ENCODE data around the gene MEIOSIN.

The MEIOSIN gene

DNA sequence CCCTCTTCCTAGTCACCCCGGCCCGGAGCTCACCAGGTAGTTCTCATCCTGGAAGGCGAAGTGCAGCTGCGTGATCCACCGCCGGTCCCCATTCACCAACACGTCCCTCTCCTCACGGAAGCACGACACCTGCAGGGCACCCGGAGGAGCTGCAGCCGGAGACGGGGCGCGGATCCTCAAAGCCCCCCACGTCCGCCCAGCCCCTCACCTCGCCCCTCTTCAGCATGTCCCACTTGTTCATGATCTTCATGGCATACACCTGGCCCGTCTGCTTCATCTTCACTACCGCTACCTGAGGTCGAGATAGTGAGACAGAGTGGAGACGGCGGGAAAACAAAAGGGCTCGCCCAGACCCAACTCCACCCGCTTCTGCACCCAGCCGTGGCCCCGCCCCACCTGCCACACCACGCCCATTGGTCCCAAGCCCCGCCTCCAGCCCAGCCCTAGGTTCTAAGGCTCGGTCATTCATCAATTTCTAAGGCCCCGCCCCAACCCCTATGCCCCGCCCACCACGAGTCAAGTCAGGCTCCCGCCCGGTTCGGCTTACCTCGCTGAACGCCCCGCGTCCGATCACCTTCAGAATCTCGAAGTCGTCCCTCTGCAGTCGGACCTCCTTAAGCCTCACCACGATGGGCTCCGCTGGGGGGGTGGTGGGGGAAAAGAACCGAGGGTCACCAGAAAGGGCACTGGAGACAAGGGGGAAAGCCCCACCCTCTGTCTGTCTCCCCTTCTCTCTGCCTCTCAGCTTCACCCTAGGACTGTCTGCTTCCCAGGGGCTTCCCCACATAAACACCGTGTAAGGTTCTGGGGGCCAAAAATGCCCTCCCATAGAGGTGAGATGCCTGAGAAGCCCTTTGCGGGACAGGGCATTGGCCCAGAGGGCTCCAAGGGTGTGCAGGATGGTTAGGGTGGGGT lies 46.2 kb downstream of the MEIOSIN start:
- peak; percentile 63 for DNase-seq (ENCODE audit: low read depth)

DNA sequence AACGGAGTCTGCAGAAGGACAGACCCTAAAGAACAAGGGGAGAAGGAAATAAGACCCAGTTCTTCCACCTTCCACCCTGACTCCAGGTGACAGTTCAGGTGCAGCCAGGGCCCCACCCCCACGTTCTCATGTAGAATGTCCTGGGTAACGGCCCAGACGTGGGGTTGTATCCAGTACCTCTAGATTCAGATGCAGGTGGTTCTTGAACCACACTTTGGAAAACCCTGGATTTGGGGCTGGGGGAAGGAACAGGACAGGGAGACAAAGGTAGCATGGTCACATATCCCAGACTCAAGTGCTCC lies 46.9 kb downstream of the MEIOSIN start:
- DNase-seq (ENCODE audit: low read depth) = no peak

DNA sequence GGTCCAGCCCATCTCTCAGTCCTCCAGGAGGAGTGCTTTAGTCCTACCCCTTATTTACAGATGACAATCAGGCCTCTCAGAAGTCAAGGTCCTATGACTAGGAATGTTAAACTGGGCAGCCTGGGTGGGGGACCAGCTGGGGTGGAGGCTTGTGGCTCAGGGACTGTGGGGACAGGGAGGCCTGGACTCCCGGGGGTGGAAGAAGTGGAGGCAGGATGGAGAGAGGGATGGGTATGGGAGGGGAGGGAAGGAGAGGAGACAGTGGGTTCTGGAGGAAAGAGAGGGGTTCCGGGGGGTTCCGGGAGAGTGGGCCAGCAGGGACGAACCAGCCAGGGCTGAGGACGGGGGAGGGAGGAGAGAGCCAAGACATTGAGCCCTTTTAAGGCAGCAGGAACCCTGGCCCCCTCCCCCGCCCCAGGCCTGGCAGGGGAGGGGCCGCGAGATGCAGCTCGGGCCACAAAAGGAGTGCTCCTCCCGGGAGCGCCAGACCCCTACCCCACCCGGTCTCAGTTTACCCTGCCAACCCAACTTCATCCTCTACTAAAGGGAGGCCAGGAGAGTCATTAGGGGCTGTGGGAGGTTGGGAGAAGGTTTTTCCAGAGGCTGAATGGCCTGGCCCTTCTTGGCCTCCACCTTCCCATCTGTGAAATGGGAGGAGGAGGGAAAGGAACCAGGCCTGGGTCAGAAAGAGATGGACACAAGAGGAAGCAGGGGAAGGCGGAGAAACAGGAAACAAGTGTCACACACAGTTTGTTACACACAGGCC lies 47.4 kb downstream of the MEIOSIN start:
- DNase-seq (ENCODE audit: low read depth) = peak; percentile 52

DNA sequence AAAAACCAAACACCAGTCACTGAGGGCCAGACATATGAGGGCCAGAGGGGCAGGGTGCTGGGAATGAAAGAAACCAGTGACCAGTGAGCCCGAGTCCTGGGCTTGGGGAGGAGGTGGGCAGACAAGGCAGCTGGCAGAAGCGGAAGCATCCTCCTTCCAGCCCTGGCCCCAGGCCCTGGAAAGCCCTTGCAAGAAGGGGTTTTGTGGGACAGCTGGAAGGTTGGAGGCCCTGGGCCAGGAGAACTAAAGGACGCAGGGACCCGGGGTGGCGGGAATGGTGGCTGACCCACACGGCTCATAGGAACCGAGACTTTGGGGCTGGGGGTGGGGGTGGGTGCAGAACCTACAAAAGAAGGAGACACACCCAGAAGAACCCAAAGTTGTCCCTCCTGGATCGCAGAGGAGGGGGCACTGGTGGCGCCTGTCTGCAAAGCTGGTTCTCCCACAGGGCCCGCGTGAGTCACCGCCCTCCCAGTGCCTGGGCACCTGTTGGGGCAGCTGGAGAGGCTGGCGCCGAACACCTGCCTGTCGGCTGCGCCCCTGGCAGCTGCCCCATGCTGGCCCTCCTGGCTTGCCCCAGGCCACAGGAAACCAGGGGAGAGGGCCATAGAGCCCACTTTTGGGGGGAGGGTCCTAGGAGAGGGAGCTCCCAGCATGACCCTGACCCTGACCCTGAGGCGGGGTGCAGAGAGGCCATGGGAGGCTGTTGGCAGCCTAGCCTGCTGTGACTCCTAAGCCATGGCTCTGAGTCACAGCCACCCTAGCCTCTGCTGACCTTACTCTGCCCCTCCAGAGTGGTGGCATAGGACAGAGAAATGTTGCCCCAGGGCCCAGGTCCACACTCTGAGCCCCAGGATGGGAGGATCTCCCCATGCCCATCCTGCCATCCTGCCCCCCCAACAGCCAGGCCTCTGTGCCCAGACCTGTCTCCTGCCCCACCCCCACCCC lies 48.2 kb downstream of the MEIOSIN start:
- DNase-seq (ENCODE audit: low read depth) = peak; percentile 54

DNA sequence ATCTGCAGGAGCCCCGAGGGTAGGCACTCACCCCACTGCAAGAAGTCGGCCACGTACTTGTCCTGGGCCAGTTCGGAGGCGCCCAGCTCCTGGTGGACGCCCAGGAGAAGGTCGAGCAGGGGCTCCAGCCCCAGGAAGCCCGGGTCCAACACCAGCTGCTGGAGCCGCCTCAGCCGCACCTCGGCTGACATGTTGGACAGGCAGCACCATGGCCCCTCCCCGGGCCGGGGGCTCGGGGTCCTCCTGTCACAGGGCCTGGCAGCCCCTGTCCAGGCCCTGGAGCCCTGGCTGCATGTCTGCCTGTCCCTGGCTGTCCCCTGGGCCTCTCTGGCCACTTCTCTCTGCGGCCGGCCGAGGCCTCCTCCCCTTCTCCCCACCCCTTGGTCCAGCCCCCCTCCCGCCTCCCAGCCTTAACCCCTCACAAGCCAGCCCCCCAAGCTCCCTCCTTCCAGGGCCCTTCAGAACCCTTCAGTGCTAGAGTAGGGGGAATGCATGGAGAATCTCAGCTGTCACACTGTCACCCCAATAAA lies 49.0 kb downstream of the MEIOSIN start, which contains the start of gene DMPK:
Gene DMPK (minus strand): TSS at position 329 of the 530 bp plus-strand sequence. CDS start 138 bp downstream, at position 191.
- DNase-seq (ENCODE audit: low read depth) = peak; percentile 62

DNA sequence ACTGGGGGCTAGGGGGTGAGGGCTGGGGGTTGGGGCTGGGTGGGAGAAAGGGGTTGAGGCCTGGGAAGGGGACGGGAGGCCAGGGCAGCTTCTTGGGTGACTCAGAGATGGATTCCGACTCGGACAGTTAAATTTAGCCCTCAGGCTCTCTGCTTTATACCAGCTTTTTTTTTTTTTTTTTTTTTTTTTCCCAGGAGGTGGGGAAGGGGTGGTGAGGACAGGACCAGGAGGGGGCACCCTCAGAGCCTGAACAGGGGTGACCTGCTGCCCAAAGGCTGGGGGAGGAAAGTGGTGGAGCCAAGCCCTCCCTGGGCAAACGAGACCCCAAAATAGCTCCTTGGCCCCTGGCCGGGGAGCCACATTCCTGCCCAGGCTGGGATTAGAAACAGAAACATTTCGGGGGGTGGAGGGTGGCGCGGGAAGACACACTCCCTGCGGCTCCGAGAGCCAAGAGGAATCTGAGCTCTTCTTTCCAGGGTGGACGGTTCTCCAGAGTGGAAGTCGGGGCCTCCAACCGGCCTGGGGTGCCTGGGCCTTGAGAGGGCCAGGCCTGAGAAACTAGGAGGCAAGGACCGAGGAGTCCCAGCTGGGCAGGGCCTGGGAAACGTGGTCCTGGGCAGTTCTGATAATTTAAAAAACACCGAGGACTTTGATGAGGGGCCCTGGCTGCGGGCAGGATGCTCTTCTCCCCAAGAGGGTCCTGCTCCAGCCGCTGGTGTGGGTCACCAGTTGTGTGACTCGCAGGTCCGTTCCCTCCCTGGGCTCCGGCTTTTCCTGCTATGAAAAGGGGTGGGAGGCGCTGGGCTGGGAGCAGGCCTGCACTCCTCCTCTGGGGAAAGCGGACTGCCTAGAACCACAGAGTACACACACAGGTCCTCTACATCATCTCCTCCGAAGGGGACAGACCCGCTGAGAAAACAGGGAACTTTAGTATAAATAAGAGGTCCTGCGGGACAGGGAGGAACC lies 49.9 kb downstream of the MEIOSIN start:
- peak; percentile 94 for DNase-seq (ENCODE audit: low read depth)

DNA sequence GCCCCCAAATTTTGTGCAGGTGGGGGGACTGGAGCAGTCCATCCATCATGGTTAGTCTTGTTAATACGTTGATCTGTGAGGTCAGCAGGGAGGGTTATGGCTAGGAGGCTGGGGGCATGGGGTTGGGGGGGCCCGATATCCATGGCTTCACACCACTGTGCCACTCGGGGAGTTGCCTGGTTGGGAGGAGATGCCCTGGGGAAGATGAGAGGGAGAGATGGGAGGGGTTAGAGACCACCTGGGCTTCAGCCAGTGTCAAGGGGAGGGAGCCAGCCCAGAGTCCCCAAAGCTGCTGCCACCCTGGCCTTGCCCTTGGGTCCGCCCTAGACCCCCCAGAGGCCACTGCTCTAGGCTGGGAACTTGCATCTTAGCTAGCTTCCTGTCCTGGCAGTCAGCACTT lies 50.9 kb downstream of the MEIOSIN start:
- DNase-seq (ENCODE audit: low read depth) = no peak

DNA sequence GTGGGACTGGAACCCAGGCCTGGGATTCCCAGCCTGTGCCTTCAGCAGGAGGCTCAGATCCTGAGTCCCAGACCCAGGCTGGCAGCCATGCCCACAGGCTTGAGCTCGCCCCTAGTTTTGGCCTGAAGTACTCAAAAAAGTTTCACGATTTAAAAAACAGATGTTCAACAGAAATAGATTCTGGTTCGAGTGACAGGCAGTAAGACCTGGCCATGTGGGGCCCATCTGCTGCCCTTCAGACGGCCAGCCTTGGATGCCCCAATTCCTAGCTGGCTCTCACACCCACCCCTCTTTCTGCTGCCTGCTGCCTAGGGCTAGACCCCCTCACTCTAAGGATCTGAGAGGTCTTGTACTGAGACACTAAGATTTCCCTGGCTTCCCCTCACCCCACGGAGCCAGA lies 51.9 kb downstream of the MEIOSIN start:
- DNase-seq (ENCODE audit: low read depth) = no peak

DNA sequence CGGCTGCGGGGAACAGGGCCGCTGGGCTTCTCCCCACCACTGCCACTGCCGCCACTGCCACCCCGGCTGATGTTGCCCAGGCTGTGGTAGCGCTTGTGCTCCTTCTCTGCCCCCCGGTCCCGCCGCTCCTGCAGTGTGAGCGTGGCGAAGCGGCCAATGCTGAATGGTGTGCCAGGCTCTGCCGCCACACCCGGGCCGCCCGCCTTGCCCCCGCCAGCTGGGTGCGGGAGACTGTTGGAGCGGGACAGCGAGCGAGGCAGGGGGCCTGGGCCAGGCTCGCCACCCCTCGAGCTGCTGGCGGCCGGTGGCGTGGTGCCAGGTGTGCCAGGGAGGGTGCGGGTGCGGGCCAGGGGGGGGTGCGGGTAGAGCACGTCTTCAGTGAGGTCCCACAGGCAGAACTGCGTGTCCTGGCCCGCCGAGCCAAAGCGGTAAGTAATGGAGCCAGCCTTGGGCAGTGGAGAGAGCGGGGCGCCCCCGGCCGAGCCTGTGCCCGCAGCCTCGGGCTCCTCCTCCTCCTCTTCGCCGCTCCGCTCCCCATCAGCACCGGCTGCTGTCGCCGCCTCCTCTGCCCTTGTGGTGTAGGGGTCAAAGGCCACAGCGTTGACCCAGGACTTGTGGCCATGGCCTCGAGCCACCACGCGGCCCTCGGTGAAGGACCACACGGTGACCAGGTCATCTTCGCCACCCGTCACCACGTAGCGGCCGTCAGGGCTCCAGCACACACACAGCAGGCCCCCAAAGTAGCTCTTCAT lies 52.7 kb downstream of the MEIOSIN start:
- DNase-seq (ENCODE audit: low read depth) = no peak

DNA sequence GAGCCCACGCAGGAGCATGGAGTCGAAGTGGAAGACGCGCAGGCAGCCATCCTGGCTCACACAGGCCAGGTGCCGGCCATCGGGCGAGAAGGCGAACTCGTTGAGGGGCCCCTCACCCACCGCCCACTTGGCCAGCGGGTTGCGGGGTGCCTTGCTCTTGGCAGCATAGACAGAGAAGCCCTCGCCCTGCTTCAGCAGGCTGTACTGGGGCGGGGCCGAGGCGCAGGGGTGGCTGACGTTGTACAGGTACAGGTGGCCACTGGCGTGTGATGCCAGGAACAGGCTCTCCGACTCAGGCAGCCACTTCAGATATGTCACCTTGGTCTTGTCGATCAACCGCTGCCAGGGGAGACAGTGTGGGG lies 53.3 kb downstream of the MEIOSIN start:
- DNase-seq (ENCODE audit: low read depth) = no peak

DNA sequence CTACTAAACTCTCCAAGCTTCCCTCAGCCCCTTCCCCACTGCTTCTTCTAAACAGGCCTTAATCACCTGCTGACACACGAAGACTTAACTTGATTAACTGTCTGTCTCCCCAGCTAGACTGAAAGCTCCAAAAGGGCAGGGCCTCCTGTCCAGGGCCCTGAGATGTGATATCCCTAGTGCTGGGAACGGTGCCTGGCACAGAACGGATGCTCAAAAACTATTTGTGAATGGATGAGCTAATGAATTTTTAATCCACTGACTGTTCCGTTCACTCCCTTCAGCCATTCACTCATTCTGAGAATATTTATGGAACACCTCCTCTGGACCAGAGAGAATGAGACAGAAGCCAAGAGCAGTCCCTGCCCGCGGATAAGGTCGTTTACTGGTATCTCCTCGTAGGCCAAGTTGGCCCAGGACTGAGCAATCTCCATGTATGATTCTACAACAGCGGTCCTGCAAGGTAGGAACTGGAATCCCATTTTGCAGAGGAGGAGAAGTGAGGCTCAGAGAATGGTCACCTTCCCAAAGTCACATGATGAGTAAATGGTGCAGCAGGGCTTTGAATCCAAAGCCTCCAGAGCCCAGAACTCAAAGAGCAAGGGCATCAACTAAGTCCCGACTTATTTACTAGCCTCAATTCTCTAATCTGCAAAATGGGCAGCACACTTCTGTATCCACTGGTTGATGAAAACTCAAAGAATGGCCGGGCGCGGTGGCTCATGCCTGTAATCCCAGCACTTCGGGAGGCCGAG lies 56.0 kb downstream of the MEIOSIN start:
- no peak for DNase-seq (ENCODE audit: low read depth)

DNA sequence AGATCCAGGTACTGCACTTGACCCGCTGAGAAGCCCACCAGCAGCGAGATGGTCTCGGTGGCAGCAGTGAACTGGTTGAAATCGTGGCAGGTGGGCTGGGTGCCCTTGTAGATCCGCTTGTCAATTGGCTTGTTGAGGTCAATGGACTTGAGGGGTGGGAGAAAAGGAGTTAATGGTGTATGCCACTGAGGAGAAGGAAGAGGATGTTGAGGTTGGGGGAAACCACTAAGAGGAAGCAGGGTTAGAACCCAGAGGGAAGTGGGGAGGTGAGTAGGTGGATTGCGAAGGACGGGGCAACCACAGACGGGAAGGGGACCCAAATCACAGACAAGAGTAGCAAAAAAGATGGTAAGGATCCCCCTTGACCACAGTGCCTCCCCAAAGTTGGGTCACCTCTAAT lies 57.7 kb downstream of the MEIOSIN start:
- DNase-seq (ENCODE audit: low read depth) = no peak

DNA sequence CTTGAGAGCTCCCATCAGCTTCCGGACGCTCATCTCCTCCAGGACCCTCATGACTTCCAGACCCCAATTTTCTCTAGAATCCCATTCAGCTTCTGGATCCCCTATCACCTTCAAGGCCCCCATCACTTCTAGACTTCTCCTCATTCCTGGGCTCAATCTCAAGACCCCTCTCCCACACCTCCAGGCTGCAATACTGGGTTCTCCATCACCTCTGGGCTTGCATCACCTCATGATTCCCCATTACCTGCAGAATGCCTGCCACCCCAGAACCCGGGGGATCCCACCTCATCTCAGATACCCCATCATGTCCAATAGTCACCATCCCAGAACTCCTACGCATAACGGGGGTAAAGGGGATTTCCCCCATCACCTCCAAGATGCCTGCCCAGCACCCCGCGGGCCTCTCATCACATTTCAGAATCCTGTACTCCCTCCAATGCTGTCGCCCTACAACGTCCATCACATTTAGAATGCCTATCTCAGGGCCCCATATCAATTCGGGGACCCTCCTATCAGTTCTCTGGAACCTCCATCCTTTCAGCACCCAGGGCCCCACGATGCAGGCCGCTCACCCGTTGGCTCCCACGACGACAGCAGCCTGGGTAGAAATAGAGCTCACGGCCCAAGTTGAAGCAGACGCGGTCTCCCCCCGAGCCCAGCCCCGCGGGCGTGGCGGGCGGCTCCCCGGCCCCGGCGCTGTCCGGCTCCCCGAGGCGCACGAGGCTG lies 58.7 kb downstream of the MEIOSIN start:
- DNase-seq (ENCODE audit: low read depth) = no peak

DNA sequence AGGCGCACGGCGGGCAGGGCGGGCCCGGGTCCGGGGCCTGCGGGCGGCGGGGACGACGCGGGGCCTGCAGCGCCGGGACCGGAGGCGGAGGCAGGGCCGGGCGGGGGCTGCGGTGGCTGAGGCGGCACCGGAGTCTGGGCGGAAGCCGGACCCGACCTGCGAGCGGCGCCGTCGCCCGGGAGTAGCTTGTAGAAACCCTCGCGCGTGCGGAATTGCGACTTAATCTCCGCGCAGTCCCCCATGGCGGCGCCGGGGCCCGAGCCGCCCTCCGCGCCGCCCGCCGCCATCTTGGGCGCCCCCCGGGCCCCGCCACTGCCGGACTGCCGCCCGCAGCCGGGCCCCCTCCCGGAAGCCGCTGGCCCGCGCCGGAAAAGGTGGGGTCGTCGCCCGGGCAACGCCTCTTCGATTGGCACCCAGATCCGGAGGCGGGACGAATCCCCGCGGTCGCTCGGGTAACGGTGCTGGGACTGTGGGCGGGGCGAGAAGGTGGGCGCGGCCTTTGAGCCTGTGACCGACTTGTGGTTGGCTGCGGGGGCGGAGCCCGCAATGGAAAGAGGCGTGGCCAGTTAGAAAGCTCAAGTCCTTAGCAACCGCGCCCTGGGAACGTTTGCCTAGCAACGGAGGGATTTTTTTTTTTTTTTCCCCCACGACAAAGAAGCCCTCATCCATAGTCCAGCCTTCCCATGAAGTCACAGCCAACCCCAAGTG lies 59.4 kb downstream of the MEIOSIN start, which contains the start of gene DMWD:
Gene DMWD (minus strand): TSS at position 376 of the 708 bp plus-strand sequence. CDS start 89 bp downstream, at position 287.
- DNase-seq (ENCODE audit: low read depth) = peak; percentile 99

DNA sequence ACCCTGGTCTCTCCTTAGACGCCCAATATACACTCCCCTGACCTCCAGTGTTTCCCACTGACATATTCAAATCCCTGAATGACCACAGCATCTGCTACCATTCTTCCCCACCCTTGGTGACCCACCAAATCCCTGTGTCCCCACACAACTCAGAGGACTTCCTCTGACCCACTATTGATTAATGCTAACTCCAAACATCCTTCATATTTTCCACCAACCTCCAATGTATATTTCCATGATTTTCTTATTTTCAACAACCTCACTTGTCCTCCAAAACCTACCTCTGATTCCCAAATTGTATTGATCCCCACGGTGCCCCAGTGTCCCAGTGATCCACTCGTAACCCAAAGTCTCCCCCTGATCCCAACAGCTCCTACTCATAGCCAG lies 59.9 kb downstream of the MEIOSIN start:
- DNase-seq (ENCODE audit: low read depth) = no peak

DNA sequence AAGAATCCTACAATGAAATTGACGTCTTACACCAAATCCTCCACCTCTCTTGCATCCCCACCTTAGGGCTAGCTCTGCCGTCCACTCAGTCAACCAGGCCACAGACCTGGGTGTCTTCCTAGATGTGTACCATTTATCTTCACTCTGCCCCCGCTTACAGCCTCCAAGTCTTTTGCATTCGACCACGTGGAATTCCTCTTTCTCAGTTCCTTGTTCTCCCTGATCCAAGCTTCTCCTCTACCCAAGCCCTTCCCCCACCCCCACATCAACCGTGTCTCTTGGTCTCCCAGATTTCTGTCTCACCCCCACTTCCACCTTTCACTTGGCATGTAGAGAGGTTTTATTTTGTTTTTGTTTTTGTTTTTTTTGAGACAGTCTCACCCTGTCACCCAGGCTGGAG lies 60.6 kb downstream of the MEIOSIN start:
- DNase-seq (ENCODE audit: low read depth) = no peak

DNA sequence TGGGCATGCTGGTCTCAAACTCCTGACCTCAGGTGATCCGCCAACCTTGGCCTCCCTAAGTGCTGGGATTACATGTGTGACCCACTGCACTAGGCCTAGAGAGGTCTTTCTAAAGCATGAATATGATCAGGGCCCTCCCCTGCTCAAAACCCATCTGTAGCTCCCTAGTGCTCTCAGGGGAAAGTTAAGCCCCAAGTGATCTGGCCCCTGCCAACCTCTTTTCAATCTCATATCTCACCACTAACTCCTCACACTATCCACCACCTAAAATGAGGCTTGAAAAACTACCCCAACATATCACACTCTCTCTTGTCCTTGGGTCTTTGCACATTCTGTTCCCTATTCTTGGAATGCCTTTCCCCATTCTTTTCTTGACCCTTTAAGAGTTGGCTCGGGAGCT lies 61.4 kb downstream of the MEIOSIN start:
- no peak for DNase-seq (ENCODE audit: low read depth)

DNA sequence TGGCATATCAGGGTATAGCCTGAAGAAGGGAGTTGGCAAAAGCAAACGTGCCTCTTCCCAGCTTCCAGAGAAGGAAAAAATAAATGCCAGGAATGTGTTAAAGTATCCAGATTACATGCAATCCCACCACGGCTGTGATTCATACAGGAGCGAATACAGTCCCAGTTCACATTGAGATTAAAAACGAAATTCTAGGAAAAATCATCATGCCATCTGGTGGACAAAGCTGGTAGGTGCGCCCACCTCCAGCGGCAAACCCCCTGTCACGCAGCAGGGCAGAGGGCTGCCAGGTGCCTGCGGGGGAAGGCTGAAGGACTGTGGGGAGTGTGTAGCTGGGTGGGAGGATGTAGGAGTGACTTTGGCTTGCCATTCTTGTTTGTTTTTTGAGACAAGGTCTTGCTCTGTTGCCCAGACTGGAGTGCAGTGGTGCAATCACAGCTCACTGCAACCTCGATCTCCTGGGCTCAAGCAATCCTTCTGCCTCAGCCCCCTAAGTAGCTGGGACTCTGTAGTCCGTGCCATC lies 65.8 kb downstream of the MEIOSIN start:
- peak; percentile 93 for DNase-seq (ENCODE audit: low read depth)
